A673 (cell line): ENCODE results near the gene SDE2.

ENCODE experiments used
- EZH2 ChIP-seq: fragments of 200-600 bp; sonication (generic); IDR thresholded peaks from 2 replicates; pipeline ENCODE4 v1.6.1; 2017; ENCODE audit warnings: borderline replicate concordance, low read depth, mild to moderate bottlenecking, mixed read lengths, antibody characterized with exemption, low read length; ENCODE audit not compliant: poor library complexity, severe bottlenecking
- TF ChIP-seq, protein P1 (sequence below): fragments of 300-800, 200-600 bp; sonication (generic); conservative IDR thresholded peaks from 2 replicates; pipeline ENCODE4 v1.5.1; 2017; ENCODE audit warnings: low read depth, mild to moderate bottlenecking, antibody characterized with exemption, low read length, moderate library complexity, mixed read lengths

DNA sequence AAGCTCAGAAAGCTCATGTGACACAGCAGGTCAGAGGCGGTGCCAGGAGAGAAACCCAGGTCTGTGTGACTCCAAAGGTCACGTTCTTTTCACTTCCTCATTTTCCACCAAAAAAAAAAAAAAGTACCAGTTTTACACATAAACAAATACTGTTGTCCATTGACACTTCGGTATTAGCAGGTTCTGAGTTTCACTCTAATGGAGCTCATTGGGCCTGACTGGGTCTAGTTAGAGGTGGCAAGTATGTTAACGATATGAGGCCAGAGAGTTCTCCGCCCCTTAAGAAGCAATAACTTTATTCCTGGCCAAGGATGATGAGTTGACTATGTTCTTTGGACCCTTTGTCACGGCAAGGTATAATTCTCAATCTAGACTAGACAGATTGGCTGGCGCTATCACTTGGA, 30.0 kb upstream of the SDE2 start:
- TF ChIP-seq, protein P1, sequence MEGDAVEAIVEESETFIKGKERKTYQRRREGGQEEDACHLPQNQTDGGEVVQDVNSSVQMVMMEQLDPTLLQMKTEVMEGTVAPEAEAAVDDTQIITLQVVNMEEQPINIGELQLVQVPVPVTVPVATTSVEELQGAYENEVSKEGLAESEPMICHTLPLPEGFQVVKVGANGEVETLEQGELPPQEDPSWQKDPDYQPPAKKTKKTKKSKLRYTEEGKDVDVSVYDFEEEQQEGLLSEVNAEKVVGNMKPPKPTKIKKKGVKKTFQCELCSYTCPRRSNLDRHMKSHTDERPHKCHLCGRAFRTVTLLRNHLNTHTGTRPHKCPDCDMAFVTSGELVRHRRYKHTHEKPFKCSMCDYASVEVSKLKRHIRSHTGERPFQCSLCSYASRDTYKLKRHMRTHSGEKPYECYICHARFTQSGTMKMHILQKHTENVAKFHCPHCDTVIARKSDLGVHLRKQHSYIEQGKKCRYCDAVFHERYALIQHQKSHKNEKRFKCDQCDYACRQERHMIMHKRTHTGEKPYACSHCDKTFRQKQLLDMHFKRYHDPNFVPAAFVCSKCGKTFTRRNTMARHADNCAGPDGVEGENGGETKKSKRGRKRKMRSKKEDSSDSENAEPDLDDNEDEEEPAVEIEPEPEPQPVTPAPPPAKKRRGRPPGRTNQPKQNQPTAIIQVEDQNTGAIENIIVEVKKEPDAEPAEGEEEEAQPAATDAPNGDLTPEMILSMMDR, result no peak
- no peak for TF ChIP-seq EZH2
